Sigmoid colon (tissue), 4 donors: Measurements from ENCODE around the gene FIBCD1.
A peak's percentile ranks its signal among the peaks of the same experiment; 100 is the strongest.

Source experiments
- POLR2A ChIP-seq, 2 donors: fragments of 450-650 bp; IDR thresholded peaks; one replicate each; pipeline ENCODE4 v1.6.1; 2016; ENCODE audit warnings: antibody characterized with exemption in 2 of 2, mild to moderate bottlenecking in 2 of 2, moderate library complexity in 2 of 2
- POLR2AphosphoS5 ChIP-seq, 4 donors: sonication (generic); formaldehyde crosslinking; IDR thresholded peaks; one replicate each; pipeline ENCODE4 v1.6.1; 2017; ENCODE audit warnings: antibody characterized with exemption in 4 of 4
- TF ChIP-seq, protein P1 (sequence below), 4 experiments: fragments of 450-650 bp in 3 of 4; fragments of 200-600 bp in 1 of 4; IDR thresholded peaks; one replicate each; pipeline ENCODE4 v1.5.1; 2016 to 2019; ENCODE audit warnings: antibody characterized with exemption in 4 of 4, mild to moderate bottlenecking in 3 of 4, moderate library complexity in 2 of 4

DNA sequence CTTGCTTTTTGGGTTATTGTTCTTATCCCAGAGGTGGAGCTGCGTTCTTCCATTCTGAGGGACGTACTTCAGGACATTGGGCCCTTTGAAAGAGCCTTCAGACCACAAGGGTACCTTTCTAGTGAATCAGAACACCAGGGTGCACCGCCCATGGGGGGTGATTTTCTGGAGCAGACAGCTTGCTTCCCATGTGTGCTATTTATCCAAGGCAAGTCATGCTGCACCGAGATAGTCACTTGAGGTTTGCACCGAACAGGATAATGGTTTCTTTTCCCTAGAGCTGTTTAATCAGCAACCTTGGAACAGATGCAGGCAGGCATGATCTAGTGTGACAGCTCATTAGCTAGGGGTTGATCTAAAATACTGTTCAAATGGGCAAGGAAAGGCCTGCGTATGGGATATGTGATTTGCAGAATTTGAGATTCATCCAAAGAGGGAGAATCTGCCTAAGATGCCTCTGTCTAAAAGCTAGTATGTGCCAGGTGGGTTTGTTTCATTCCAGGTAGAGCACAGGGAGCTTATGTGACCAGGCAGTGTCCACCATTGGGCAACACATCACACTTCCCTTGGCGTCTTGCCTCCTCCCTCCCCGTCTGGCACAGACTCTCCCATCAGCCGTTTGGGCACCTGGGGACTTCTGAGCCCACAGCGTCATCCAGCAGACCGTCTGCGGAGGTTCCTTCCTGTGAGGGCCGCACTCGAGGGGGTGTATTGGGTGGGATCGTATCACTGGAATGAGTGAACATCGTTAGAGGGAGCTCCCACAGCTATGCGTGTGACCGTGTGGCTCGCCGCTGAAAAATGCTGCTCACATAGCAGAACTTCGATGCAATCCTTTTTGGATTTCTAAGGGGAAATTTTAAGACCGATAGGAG lies 80.9 kb downstream of the FIBCD1 start:
- TF ChIP-seq POLR2A (IDR thresholded peaks at IDR 0.05) (no peak), POLR2AphosphoS5 (IDR thresholded peaks at IDR 0.05) (peak; percentile 34 to 69 (median 58))
- TF ChIP-seq, protein P1, sequence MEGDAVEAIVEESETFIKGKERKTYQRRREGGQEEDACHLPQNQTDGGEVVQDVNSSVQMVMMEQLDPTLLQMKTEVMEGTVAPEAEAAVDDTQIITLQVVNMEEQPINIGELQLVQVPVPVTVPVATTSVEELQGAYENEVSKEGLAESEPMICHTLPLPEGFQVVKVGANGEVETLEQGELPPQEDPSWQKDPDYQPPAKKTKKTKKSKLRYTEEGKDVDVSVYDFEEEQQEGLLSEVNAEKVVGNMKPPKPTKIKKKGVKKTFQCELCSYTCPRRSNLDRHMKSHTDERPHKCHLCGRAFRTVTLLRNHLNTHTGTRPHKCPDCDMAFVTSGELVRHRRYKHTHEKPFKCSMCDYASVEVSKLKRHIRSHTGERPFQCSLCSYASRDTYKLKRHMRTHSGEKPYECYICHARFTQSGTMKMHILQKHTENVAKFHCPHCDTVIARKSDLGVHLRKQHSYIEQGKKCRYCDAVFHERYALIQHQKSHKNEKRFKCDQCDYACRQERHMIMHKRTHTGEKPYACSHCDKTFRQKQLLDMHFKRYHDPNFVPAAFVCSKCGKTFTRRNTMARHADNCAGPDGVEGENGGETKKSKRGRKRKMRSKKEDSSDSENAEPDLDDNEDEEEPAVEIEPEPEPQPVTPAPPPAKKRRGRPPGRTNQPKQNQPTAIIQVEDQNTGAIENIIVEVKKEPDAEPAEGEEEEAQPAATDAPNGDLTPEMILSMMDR (IDR thresholded peaks at IDR 0.05), result no peak
